NOMO-1 (cell line): ENCODE measurements around the gene SUMO2.
"Not testable (repeated sequence)": the region's sequence is repeated elsewhere in the genome, so short reads cannot be mapped to it uniquely, and the experiment has no call there.

Experiments
- DNase-seq, 2 experiments: peaks; one replicate each; lab custom pipeline; 2025; ENCODE audit not compliant: unreplicated experiment in 2 of 2; lab: John Stamatoyannopoulos, UW

The SUMO2 gene

GRCh38 chr17:75182319-75182568 is 515 bp downstream of the SUMO2 start:
- DNase-seq = no peak

GRCh38 chr17:75181608-75182318 is 996 bp downstream of the SUMO2 start:
- peak in 1 of 2 experiments; percentile 13 for DNase-seq

- DNase-seq = no peak
Observed at GRCh38 chr17:75181110-75181509, 1.6 kb downstream of the SUMO2 start.

- DNase-seq = no peak
Observed at GRCh38 chr17:75178453-75178852, 4.3 kb downstream of the SUMO2 start.

- DNase-seq = no peak
Observed at GRCh38 chr17:75176625-75177024, 6.1 kb downstream of the SUMO2 start.

GRCh38 chr17:75174996-75175395 is 7.8 kb downstream of the SUMO2 start:
- no peak for DNase-seq

GRCh38 chr17:75173526-75173925 is 9.2 kb downstream of the SUMO2 start:
- DNase-seq = no peak

GRCh38 chr17:75168998-75169397 is 13.8 kb downstream of the SUMO2 start:
- no peak for DNase-seq

- not testable (repeated sequence) for DNase-seq
Observed at GRCh38 chr17:75164606-75165005, 18.2 kb downstream of the SUMO2 start.

GRCh38 chr17:75163074-75163473 is 19.7 kb downstream of the SUMO2 start:
- no peak for DNase-seq

- DNase-seq = no peak
Observed at GRCh38 chr17:75160211-75160610, 22.5 kb downstream of the SUMO2 start.

- no peak for DNase-seq
Observed at GRCh38 chr17:75159196-75160031, 23.3 kb downstream of the SUMO2 start.

GRCh38 chr17:75158480-75158879 is 24.3 kb downstream of the SUMO2 start:
- DNase-seq = not testable (repeated sequence)

GRCh38 chr17:75155191-75155601 is 27.6 kb downstream of the SUMO2 start:
- DNase-seq = no peak

GRCh38 chr17:75154195-75155106 is 28.3 kb downstream of the SUMO2 start, which contains the start of gene JPT1:
TSS of gene JPT1 (minus strand) at chr17:75154512. CDS start at chr17:75154397, 115 bp downstream.
- peak; percentile 98 to 99 for DNase-seq

GRCh38 chr17:75153780-75154194 is 29.0 kb downstream of the SUMO2 start:
- no peak for DNase-seq

GRCh38 chr17:75152922-75153779 is 29.6 kb downstream of the SUMO2 start:
- DNase-seq = peak; percentile 62 to 75

- DNase-seq = no peak
Observed at GRCh38 chr17:75152523-75152921, 30.2 kb downstream of the SUMO2 start.

- no peak for DNase-seq
Observed at GRCh38 chr17:75151930-75152329, 30.8 kb downstream of the SUMO2 start.

- peak in 1 of 2 experiments; percentile 9 for DNase-seq
Observed at GRCh38 chr17:75147878-75148546, 34.7 kb downstream of the SUMO2 start.
